ENCODE data around the gene CTBP2.

The CTBP2 gene

DNA sequence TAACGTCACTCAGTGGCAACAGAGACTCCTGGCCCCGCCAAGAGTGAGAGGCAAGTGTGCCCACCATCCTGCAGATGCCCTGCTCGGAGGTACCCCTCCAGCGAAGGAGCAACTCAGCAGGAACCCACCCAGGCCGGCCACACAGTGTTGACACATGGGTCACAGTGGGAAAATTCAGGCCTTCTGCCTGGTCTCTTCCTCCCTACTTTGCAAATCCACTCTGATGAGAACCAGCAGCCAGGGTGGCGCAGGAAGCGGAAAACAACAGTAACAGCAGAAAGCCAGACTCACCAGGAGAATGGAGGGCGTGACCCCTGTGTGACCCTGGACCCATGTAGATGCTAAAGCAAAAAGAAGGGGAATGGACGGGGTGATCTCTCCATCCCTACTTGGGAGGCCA, 53.8 kb downstream of the CTBP2 start:
- no peak for DNase-seq (ENCODE audit: low read depth in 4 of 4, low spot score in 1 of 4)

DNA sequence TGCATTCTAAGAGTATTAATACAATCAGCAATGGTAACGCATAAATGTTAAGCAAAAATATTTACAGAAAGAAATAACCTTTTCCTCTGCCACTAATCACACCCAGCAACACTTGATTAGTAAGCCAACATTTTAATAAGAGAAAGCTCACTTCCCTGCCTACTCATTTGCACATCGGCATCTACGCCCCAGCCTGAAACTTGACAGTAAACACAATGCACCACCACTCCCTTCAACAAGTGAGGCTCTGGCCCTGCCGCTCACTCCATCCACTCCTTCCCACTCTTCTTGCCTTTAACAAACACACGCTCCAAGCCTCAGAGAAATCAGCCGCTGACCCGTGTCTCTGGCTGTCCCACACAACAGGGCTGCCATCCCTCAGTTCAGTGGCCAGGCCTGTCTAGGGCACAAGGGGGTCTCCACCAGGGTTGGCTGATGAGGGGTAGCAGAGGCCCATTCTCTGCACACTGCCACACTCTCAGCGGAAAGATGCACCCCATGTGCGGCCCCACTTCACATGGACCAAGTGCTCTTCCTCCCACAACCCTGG, 54.6 kb downstream of the CTBP2 start:
- no peak for DNase-seq (ENCODE audit: low read depth in 4 of 4, low spot score in 1 of 4)

DNA sequence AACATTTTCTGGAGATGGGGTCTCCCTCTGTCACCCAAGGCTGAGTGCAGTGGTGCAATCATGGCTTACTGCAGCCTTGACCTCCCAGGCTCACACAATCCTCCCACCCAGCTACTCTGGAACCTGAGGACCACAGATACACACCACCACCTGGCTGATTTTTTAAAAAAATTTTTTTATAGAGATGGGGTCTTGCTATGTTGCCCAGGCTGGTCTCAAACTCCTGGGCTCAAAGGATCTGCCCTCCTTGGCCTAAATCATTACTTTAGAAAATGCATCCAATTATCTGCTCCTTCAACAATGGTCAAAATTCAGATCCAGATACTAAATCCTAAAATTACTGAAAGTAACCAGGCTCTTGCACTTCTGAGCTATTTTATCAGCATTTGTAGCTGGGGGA, 55.2 kb downstream of the CTBP2 start:
- DNase-seq (ENCODE audit: low read depth in 4 of 4, low spot score in 1 of 4): no peak

DNA sequence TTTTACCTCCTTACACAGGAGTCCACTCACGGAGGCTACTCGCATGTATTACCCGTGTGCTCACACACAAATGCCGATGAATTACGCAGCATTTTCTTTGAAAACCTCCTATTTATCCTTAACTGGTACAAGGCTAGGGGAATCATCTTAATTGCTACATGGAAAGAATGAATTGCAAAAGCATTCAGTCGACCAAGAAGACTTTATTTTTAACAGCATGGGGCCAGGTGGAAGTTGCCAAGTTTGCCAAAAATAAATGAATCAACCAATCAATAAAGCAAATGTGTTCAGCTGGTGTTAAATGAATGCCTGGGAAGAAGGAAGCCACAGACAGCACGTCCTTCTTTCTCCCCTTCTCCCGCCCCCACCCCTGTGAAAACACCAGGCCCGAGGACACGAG, 55.8 kb downstream of the CTBP2 start:
- no peak for DNase-seq (ENCODE audit: low read depth in 4 of 4, low spot score in 1 of 4)

DNA sequence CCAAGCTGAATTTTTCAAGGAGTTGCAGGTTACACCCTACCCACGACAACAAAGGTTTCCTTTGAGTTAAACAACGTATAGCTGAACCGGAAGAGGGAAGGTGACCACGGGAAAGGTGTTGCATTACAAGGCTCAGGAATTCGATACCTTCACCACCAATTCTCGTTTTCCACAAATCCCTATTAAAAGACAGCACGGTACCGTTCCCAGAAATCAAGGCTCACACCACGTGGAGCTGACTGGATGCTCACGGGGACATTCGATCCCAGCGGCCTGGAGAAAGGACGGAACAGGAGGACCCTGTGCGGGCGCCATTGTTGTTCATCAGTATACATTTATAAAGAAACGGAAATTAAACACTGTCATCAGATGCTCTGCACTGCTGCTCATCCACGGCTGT, 56.4 kb downstream of the CTBP2 start:
- no peak for DNase-seq (ENCODE audit: low read depth in 4 of 4, low spot score in 1 of 4)

GRCh38 chr10:125103466-125103865, 56.9 kb downstream of the CTBP2 start:
- no peak for DNase-seq (ENCODE audit: low read depth in 4 of 4, low spot score in 1 of 4)

GRCh38 chr10:125102821-125103220, 57.5 kb downstream of the CTBP2 start:
- DNase-seq (ENCODE audit: low read depth in 4 of 4, low spot score in 1 of 4): no peak

DNA sequence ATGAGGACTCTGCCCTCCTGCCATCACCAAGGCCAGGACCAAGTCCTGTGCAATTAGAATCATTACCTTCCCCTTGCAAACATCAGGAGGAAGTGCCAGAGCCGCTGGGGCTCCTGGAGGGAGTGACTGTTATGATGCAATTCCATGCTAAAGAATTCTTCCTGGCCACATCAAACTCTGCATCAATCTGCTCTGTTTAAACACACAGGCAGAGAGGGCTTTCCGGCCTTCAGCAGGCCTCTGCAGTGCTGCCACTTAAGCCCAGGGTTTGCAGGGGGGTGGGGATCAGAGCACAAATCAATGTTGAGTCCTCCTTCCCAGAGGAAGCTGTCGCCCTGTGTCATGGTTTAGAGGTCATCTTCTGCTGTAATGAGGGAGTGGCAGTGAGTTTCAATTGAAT, 58.1 kb downstream of the CTBP2 start:
- no peak for DNase-seq (ENCODE audit: low read depth in 4 of 4, low spot score in 1 of 4)

DNA sequence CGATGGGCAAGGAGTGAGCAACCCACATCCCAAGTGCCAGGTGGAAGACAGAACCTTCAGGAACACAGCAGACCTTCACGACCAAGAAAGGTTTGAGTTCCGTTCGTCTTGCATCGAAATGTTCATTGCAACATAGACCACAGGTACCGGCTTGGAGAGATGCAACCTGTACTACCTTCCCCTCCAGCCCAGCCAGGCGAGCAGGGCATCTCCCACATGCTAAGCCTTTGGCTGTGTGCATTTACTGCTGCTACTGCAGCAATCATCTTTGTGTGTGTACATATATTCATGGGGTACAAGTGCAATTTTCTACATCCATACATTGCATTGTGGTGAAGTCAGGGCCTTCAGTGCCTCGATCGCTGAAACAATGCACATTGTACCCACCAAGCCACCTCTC, 58.8 kb downstream of the CTBP2 start:
- DNase-seq (ENCODE audit: low read depth in 4 of 4, low spot score in 1 of 4): no peak

DNA sequence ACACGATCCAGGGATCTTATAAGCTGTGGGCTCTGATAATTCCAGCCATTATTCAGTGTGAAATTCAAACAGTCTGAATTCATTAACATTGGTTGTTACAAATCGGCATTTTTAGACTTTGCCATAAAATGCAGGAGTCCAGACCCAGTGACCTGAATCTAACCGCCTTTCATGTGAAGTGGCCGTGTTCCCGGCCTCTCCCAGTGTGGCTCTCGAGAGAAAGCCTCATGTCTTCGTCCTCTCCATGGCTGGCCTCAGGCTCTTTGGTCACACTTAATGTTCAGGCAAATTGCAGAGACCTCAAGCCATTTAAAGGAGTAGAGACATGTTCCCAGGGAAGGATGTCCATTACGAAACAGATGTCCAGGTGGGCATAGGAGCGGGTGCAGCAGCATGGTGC, 59.3 kb downstream of the CTBP2 start:
- no peak for DNase-seq (ENCODE audit: low read depth in 4 of 4, low spot score in 1 of 4)

DNA sequence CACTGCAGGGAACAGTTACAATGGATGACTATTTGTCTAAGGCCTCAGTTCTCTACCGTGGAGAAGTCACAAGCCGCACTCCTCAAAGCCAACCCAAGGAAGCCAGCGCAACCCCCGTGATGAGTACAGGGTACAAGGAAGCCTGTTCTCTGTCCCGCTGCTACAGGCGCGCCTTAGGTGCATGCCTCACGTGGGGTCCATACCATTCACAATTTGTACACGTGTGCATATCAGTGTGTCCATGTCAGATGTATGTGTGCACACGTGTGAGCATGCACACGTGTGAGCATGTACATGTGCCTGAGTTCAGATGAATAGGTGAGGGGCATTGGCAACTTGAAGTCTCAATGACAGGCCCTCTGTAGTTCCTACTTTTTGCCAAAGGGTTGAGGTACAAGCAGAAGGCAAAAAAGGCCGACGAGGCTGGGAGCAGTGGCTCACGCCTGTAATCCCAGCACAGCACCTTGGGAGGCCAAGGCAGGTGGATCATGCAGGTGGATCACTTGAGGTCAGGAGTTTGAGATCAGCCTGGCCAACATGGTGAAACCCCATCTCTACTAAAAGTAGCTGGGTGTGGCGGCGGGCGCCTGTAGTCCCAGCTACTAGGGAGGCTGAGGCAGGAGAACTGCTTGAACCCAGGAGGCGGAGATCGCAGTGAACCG, 62.8 kb downstream of the CTBP2 start:
- no peak for DNase-seq (ENCODE audit: low read depth in 4 of 4, low spot score in 1 of 4)

DNA sequence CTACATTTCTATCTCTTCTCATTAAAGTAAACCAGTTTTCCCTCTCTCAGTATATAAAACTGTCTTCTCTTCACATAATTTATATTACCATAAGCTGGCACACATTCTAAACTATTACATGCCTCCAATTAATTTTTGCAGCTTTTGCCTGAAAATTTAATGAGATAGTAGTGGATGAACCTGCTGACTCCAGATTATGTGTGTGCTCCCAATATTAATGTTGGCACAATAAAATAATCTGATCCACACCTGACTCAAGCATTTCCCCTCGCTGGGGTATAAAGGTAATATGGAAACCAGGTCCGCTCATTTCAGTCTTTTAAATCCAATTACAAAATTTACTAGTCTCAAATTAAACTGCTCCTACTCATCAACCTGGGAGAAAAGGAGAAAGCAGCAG, 63.4 kb downstream of the CTBP2 start:
- DNase-seq (ENCODE audit: low read depth in 4 of 4, low spot score in 1 of 4): no peak

- no peak for DNase-seq (ENCODE audit: low read depth in 4 of 4, low spot score in 1 of 4)
Observed at GRCh38 chr10:125096371-125096770, 64.0 kb downstream of the CTBP2 start.

GRCh38 chr10:125095776-125096175, 64.6 kb downstream of the CTBP2 start:
- no peak for DNase-seq (ENCODE audit: low read depth in 4 of 4, low spot score in 1 of 4)

GRCh38 chr10:125095228-125095627, 65.1 kb downstream of the CTBP2 start:
- DNase-seq (ENCODE audit: low read depth in 4 of 4, low spot score in 1 of 4): no peak

GRCh38 chr10:125094806-125095205, 65.6 kb downstream of the CTBP2 start:
- no peak for DNase-seq (ENCODE audit: low read depth in 4 of 4, low spot score in 1 of 4)

DNA sequence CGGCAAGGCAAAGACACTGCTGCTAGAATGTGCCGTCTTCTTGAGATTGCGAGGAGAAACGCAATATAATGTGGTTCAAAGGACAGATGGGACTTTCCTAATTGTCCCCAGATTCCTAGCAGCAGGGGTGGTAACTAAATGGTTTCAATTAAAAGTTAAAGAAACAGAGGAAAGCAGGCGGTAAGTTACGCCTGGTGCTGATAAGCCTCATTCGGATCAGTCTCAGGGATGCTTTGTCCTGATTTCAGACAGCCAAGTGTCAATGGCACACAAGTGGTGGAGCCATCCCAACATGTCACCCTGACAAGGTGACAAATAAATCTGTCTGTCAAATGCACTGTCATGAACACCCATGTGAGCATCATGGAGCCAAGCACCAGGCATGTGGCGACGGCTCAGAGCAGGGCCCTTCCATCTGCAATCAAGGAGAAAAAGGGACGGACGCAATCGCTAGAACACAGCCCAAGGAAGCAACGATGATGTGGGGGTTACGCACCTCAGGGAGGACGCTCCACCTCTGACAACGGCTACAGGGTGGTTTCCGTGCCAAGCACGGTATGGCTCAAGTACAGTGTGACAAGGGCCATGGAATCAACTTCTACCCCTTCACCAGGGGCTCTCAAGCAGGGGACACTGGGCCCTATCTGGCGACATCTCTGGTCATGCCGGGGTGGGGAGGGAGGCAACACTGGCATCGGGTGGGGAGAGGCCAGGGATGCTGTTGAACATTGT, 66.2 kb downstream of the CTBP2 start:
- no peak for DNase-seq (ENCODE audit: low read depth in 4 of 4, low spot score in 1 of 4)

GRCh38 chr10:125093199-125093973, 67.0 kb downstream of the CTBP2 start:
- DNase-seq (ENCODE audit: low read depth in 4 of 4, low spot score in 1 of 4): no peak

DNA sequence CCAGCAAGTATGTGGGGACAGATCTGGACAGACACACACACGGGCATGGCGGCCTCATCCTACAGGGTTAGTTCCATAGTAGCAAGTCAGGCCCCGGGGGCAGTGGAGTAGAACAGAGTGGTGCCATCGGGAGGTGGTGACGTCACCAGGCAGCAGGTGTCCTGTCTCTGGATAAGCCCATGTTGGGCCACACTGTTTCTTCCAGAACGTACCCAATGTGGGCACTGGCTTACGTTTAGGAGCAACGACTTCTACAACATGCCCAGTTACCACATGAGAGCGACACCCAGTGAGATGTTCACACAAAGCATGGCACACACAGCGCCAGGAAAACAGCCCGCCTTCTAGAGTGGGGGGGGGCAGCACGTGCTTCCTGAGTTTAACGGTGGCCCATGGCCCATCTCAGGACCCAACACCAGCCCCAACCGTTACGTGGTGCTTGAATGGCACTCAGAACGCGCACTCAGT, 67.8 kb downstream of the CTBP2 start:
- DNase-seq (ENCODE audit: low read depth in 4 of 4, low spot score in 1 of 4): no peak

GRCh38 chr10:125091891-125092290, 68.5 kb downstream of the CTBP2 start:
- no peak for DNase-seq (ENCODE audit: low read depth in 4 of 4, low spot score in 1 of 4)

DNA sequence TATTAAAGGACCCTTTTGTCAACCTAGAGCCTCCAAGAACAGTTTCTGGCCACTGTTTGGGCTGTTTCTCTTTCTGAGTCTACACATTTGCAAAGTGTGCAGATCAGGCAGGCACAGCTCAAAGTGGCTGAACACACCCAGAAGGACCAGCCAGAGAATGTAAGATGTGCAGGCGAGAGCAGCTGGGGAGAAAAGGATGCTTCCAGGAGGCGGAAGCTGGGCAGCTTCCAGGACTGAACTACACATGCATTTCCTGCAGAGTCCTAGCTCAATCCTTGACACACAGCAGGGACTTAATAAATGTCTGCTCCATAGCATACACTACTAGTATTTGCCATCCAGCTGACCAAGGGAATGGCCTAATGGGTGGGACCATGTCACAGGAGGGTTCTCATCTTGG, 70.9 kb downstream of the CTBP2 start:
- DNase-seq (ENCODE audit: low read depth in 4 of 4, low spot score in 1 of 4): no peak

GRCh38 chr10:125087897-125088215, 72.5 kb downstream of the CTBP2 start:
- DNase-seq (ENCODE audit: low read depth in 4 of 4, low spot score in 1 of 4): no peak
